Activated CD4-positive, alpha-beta T cell treated with anti-CD3 and anti-CD28 coated beads, Interleukin-2, amount 50 U/mL, for 16 hours (primary cell): ENCODE data around the gene TMEM219.
"Not testable (repeated sequence)": the region's sequence is repeated elsewhere in the genome, so short reads cannot be mapped to it uniquely, and the experiment has no call there.

Experiments used
- DNase-seq: peaks from one replicate; pipeline ENCODE4 v3.0.0-alpha.2; 2020

The TMEM219 gene, protein sequence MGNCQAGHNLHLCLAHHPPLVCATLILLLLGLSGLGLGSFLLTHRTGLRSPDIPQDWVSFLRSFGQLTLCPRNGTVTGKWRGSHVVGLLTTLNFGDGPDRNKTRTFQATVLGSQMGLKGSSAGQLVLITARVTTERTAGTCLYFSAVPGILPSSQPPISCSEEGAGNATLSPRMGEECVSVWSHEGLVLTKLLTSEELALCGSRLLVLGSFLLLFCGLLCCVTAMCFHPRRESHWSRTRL

DNA sequence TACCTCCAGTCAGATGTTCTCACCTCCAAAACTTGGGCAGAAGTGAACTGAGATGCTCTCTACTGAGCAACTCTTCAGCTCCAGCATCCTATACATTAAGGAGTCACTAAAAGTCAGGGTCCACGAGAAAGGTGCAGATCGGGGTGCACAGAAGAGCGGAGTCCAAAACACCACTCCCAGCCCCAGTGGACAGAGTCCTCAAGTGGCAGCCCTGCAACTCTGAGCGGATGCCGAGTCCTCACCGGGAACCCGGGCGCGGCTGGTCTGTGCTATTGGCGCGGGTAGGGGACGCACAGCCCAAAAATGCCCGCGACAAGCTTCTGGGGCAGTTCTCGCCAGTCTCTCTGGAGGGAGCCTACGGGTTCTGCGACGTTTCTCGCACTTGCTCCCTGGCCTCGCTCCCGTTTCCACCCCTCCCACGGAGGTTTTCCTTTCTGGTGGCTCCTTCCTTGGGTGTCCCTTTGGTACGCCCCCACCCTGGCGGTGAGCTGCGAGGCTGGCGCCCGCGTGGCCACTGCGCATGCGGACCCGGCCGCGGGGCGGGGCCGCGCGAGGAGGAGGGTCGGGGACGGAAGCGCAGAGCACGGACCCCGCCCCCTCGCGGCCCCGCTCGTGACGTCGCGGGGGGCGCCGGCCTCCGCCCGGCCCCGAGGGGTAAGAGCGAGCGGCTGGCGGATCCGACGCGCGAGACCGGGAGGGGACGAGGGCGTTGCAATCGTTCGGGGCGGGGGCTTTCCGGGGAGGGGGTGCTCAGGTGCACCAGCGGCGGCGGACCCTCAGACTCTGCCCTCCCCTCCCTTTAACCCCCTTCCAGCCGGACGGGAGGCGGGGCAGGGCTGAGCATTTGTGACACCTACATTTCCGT is at the start of gene TMEM219:
Gene TMEM219 (plus strand): TSS at position 601 of the 865 bp plus-strand sequence. CDS start 1,065 bp downstream, outside the sequence.
- DNase-seq, result peak; percentile 92

DNA sequence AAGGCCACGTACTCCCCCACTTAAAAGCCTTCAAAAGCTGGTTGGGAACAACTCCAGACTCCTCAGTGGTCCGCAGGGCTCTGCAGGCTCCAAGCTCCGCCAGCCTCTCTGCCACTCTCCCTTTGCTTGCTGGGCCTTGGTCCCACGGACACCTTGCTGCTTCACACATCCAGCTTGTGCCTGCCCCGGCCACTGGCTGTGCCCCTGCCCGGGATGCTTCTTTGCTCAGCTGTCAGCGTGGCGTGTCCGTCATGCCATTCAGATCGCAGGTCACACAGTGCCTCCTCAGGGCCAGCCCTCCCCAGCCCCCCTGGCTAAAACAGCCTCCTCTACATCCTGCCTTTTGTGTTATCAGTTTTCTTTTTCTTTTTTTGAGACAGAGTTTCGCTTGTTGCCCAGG is 49.8 kb upstream of the TMEM219 start:
- no peak for DNase-seq

DNA sequence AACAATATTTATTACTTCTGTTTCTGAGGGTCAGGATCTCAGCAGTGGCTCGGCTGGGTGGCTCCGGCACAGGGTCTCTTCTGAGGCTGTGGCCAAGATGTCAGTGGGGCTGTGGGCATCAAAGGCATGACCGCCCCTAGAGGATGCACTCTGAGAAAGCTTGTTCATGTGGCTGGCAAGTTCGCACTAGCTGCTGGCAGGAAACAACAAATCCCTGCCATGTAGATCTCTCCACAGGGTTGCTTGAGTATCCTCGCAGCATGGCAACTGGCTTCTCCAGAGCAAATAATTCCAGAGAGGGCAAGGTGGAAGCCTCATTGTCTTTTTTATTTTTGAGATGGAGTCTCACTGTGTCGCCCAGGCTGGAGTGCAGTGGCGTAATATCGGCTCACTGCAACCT is 48.4 kb upstream of the TMEM219 start:
- no peak for DNase-seq

DNA sequence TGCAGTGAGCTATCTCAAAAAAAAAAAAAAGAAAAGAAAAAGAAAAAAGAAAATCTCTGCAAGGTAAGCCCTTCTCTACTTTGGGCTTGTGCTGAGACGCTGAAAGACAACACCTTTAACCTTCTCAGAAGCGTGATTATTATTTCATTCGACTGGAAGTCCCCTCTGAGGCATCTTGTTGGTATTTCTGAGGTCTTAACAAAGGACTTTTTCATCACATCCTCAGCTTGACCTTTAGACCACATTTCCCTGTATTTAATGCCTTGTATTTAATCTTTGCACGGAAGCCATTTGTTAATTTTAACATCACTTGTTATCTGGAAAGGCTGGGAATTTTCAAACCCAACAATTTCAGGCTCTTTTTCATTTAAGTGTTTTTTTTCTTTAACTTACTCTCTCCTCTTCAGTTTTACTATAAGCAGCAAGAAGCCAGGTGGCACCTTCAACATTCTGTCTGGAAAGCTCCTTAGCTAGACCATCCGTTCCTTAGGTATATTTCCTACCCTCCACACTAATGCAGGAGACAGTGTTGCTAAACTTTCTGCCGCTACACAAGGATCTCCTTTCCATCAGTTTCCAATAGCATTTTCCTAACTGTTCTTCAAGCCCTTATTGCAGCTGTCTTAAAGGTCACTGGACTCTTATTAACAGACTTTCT is 46.2 kb upstream of the TMEM219 start:
- DNase-seq, result no peak

DNA sequence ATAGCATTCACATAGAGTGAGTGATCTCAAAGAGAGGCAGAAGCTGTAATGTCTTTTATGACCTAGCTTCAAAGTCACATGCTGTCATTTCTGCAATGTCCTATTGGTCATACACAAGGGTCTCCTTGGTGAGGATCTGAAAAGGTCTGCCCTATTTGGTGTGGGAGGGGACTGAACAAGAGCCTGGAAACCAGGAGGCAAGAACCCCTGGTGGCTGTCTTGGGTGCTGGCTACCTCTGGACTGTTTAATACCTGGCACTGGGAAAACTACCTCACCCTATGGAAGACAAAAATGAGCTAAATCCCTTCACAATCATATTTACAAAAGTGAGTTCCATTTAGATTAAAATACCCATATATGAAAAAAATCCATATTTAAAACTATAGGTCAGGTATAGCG is 44.9 kb upstream of the TMEM219 start:
- DNase-seq, result no peak

DNA sequence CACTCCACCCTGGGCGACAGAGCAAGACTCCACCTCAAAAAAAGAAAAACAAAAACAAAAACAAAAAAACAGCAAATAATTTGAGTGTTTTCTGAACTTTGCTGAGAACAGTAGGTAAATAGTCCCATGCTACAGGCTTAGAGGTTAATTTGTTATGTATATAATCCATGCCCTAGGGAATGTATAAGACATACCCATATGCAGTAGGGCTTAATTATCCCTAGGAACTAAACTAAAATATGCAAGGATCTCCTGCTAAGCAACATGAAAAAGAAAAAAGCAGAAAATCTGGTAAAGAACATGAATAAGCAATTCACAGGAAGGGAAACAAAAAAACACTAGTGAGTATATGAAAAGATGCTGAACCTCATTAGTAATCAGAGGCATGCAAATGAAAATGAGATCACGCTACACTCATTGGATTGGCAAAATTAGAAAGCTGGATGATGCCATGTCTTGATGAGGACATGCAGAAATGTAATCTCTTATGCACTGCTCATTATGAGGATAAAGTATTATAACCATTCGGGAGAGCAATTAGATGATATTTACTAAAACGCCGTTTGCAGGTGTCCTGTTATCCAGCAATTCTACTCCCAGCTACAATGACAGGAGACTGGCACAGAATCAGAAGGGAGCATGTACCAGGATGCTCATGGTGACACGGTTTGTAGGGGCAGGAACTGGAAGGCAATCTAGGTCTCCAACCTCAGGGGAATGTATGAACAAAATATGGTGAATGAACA is 41.4 kb upstream of the TMEM219 start:
- DNase-seq, result no peak

DNA sequence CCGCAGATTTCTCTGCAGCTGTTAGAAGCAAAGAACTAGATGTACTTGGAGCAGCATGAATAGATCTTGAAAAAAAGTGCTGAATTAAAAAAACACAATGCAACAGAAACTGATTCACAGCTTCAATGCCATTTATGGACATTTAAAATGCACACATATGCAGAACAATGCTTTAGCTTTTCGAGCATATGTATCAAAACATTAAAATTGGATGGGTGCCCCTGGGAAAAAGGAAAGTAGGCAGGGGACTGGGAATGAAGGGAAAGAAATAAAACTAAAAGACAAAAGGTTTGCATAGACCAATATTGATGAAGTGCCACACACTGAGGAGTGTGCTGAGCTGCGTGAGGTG is 40.9 kb upstream of the TMEM219 start:
- no peak for DNase-seq

DNA sequence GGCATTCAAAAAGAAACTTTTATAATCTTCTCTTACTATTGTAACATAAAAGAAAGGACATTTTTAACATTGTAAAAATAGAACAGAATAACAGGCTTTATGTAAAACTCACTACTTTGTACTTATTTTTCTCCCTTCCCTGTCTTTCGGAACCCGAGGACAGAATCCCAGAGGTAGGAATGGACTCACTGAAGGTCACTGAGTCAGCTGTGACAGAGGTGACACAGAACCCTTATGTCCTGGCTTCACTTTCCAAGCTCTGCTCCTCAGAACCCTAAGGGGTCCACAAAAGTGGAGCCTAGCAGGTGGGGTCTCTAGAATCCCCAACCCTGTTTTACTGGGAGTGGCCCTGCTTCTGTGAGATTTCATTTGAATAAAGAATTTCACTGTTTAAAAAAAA is 39.6 kb upstream of the TMEM219 start:
- DNase-seq, result no peak

DNA sequence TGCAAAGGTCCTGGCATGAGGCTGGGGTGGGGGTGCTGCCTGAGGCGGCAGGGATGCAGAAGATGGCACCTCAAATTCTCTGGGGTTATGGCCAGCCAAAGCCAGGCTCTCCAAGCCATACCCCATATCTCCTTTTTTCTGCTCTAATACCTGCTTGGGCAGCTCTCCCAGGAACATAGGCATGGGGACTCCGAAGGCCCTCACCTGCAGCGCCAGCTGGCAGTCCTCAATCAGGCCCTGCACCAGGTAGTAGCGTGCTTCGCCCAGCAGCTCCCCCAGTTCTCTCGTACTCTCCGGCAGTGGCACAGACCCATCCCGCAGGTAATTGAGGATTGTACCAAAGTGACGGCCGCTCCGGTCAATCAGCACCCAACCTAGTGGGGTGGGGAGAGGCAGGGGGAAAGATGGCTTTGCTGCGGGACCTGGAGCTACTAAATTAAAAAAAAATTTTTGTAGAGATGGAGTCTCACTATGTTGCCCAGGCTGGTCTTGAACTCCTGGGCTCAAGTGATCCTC is 38.8 kb upstream of the TMEM219 start:
- no peak for DNase-seq

DNA sequence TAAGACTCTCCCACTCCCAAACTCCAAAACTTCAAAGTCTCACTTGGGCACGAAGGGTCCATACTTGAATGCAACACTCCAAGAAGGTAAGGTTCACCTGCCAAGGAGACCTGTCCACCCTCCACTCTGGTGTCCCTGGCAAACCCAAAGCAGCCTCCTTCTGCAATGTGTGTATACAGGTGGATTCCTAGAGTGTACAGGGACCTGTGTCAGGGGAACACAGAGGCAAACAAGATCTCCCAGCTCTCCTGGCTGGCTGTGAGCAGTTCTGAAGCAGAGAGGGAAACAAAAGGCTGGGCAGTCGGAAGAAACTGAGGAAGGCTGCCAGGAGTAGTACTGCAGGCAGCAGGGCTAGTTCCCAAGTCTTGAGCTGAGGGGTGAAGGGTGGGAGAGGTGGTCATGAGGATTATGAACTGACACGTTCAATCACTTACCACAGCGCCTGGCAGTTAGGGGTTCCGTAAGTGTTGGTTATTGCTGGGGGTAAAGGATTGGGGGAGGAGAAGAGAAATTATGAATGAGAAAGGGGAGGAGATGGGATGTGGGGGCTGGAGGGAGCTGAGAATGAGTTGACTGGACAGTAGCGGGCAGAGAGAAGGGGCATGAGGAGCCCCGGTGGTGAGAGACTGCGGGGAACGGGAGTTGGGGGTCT is 36.6 kb upstream of the TMEM219 start:
- peak; percentile 6 for DNase-seq

DNA sequence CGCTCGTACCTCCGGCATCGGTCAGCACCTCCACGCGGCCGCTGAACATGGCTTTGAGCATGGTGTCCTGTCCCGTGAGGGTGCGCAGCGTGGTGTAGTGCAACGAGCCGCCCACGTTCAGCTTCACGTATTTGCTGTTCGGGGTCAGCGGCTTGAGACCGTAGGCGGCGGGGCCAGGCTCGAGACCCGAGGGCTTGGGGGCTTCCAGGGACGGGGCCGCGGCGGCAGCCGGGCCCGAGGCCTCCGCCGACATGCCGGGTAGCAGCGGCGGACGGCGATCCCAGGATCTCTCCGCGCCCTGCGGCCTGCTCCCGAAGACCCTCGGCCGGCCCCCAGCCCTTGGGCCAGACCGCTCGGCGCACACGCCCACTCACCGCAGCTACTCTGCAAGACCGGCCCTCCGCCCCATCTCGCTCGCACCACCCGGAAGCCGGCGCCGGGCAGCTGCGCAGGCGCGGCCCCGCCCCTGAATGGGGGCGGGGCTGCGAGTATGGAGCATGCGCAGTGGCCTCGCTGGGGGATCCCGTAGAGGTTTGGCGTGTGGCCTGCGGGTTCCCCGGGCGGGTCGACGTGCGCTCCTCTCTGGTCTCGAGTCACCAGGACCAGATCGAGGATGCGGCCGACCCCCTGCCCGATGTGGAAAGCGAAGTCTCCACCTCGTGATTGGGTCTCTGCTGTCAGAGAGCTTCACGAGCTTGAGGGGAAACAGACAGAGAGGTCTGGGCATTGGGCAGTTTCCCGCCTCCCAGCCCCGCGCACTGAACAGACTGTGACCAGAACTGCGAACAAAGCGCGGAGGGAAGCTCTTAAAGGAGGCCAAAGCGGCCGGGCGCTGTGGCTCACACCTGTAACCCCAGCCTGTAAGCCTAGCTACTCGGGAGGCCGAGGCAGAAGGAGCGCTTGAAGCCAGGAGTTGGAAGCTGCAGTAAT is 35.8 kb upstream of the TMEM219 start, which contains the start of gene KCTD13:
Gene KCTD13 (minus strand): TSS at position 446 of the 930 bp plus-strand sequence. CDS start 193 bp downstream, at position 253.
- peak; percentile 90 for DNase-seq

DNA sequence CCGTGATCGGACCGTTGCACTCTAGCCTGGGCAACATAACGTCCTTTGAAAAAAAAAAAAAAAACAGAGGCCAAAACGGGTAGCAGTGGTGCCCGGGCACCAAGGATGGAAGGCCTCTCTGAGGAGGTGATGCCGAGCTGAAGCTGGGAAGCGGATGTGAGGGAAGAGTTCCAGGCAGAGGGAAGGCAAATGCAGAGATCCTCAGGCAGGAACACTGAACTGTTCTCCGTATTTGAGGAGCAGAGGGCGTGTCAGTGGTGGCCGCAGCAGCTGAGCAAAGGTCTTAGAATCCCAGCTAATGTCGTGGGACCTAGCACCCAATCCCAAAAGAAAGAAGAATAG is 35.2 kb upstream of the TMEM219 start:
- no peak for DNase-seq

DNA sequence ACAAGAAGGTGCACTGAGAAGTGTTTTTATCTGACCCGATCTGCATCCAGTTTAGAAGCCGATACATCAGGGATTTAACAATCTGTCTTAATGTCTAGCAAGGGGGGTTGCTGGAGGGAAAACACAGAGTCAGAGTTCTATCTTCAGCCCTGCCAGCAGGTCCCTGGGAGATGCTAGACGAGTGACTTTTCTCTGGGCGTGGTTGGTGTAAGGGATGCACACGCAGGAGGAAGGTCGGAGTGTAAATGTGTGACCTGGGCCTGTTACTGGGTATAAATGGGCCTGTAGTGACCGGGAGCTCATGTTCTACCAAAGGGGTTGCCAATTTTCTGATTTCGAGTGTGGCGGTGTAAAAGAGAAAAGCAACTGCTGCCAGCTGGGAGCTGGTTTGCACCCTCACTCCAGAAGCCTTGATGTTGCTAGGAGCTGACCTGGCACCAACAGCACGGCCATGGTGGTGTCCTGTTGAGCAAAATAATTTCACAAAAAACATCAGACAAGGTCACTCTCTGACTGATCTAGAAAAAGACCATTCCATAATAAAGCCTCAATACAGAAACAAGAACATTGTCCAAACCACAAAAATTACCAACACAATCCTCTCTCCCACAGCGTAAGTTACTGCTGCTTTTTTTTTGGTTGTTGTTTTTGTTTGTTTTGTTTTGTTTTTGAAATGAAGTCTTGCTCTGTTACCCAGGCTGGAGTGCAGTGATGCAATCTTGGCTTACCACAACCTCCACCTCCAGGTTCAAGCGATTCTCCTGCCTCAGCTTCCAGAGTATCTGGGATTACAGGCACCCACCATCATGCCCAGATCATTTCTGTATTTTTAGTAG is 34.6 kb upstream of the TMEM219 start:
- DNase-seq, result no peak

DNA sequence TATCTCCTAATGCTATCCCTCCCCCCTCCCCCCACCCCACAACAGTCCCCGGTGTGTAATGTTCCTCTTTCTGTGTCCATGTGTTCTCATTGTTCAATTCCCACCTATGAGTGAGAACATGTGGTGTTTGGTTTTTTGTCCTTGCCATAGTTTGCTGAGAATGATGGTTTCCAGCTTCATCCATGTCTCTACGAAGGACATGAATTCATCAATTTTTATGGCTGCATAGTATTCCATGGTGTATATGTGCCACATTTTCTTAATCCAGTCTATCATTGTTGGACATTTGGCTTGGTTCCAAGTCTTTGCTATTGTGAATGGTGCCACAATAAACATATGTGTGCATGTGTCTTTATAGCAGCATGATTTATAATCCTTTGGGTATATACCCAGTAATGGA is 30.1 kb upstream of the TMEM219 start:
- not testable (repeated sequence) for DNase-seq

DNA sequence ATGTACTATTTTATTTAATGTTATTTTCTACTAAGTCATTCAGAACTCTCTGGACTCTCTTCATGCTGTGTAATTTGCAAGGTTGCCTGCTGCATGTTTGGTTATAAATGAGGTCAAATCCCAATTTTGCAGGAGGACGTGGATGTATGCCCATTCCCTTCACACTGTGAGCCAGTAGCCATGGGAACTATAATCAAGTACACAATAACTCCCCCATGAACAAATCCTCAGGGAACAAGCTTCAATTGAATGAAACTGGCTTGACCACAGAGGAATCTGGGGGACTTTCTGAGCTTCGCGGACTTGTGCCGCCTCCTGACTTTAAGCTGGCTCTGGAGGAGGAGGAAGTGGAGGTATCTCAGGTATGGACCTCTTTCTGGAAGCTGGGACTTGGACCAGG is 21.2 kb upstream of the TMEM219 start:
- DNase-seq, result no peak

DNA sequence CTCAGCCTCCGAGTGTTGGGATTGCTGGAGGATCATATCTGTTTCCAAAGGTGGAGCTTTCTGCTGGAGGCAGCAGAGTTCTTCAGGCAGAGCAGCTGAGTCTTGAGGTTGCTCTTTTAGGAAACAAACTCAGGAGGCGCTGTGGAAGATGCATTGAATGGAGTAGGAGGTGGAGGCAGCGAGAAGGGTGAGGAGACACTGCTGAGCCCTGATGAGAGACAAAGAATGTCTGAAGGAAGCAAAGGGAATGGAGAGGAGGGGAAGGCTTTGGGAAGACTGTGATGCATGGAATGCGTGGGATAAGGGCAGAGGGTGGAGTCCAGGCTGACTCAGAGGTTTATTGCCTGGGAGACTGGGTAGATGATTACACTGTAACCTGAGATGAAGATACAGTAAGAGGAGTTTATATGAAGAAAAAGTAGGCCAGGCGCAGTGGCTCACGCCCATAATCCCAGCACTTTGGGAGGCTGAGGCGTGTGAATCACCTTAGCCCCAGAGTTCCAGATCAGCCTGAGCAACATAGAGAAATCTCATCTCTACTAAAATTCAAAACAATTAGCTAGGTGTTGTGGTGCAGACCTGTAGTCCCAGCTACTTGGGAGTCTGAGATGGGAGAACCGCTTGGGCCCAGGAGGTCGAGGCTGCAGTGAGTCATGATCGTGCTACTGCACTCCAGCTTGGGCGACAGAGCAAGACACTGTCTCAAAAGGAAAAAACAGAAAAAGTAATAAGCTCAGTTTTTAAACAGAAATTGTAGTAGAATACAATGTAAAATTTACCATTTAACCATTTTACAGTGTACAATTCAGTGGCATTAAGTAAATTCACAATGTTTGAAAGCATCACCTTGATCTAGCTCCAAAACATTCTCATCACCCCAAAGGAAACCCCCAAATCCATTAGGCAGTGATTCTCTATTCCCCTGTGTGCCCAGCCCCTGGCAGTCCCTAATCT is 17.8 kb upstream of the TMEM219 start:
- DNase-seq, result no peak

DNA sequence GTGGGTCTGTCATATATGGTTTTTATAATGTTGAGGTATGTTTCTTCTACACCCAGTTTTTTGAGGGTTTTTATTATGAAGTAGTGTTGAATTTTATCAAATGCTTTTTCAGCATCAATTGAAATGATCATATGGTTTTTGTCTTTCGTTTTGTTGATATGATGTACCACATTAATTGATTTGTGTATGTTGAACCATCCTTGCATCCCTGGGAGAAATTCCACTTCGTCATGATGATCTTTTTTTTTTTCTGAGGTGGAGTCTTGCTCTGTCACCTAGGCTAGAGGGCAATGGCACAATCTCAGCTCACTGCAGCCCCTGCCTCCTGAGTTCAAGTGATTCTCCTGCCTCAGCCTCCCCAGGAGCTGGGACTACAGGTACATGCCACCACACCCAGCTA is 14.0 kb upstream of the TMEM219 start:
- DNase-seq, result no peak

DNA sequence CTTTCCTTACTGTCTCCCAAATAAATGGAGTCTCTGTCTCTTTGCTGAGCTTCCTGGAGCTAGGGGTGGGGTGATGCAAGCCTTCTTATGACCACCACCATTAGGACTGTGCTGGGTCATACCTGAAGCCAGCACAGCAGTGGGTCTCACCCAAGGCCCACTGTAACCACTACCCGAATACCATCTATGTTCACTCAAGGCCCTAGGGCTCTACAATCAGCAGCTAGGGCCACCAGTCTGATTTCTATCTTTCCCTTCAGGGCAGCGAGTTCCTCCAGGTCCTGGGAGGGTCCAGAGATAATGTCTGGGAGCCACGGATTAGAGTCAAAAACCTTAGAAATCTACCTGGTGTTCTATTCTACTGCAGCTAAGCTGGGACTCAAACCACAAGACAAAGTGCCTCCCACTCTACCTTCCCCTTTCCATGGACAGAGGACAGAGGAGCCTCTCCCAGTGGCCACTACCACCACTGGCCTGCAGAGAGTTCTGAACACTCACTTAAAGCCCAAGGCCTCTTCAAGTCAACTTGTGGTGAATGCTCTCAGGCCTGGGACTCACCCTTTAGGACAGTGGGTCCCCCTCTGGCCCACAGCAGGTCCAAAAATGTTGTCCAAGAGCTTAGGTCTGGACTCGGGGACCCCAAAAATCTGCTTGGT is 10.9 kb upstream of the TMEM219 start:
- no peak for DNase-seq
